ENCODE data around the gene KRT35.

- TF ChIP-seq CTCF (IDR thresholded peaks at IDR 0.05) (no peak), POLR2A (IDR thresholded peaks at IDR 0.05) (no peak), POLR2AphosphoS5 (IDR thresholded peaks at IDR 0.05) (no peak)
These were observed 3.8 kb downstream of the KRT35 start for GRCh38 chr17:41476866-41477815.

Data from stomach (tissue), 4 donors.